Cerebellar cortex (tissue), 1 donor: ENCODE data around the gene SLC12A8.

Source experiments
- DNase-seq: peaks from one replicate; pipeline ENCODE4 v3.0.0-alpha.2; 2015; ENCODE audit warnings: low spot score

SLC12A8 gene

DNA sequence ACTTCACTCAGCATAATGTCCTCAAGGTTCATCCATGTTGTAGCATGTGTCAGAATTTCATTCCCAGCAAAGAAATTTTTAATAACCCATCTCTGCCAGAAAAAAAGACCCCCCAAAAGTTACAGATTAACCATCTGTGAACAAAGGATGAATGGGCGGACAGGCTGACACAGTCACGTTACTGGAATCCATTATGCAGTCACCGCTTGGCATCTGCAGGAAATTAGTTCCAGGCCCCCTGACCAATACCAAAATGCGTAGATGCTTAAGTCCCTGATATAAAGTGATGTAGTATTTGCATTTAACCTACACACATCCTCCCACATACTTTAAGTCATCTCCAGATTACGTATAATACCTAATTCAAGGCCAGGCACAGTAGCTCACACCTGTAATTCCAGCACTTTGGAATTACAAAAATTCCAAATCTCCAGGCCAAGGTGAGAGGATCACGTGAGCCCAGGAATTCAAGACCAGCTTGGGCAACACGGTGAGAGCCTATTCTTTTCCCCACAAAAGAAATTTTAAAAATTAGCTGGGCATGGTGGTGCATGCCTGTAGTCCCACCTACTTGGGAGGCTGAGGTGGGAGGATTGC is 1.5 kb upstream of the SLC12A8 start:
- DNase-seq: no peak

- no peak for DNase-seq
Observed at GRCh38 chr3:125213364-125213755, 812 bp upstream of the SLC12A8 start.

GRCh38 chr3:125212091-125212508 is 448 bp downstream of the SLC12A8 start:
- no peak for DNase-seq

GRCh38 chr3:125211523-125212090 is 941 bp downstream of the SLC12A8 start:
- no peak for DNase-seq

DNA sequence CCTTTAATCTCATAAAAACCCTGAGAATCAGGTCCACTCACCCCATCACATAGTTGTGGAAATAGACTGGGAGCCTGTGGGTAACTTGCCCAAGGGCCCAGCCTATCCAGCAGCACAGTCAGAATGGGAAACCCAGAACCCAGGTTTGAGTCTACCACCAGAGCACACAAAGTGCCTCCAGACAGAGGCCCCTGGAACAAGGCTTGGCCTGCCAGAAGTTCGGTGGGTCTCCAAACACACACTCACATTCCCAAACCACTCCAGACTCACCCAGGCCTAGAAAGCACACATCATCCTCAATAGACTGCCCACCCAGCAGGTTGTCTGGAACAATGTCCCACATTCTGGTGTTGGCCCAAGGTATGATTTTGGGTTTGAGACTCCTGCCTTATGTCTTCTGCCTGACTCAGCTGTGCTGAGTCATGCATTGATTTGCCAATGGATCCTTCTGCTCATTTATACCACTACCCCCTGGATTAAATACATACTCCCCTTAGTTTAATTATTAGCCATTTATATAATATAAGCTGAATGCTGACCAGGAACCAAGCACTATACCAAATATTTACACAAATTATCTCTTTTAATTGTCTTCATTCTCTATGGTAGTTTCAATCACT is 4.5 kb downstream of the SLC12A8 start:
- DNase-seq: no peak

DNA sequence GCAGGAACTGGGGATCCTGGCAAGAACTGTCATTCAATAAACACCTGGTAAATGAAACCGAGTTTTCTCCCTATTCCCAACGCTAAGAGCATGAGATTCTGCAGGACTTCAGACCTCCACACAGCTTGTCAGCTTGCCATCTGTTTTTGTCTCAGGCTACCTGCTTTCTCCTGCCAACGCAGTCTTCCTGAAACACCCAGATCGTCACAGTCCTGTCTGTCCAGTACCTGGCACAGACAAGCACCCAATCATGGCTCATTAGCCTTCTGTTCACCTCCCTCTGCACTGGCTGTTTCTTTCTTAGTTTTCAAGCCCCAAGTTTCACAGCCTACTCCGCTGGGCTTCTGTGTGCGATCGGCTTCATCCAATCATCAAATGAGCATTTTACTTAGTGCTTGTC is 5.0 kb downstream of the SLC12A8 start:
- DNase-seq: peak; percentile 77

GRCh38 chr3:125206934-125207333 is 5.6 kb downstream of the SLC12A8 start:
- no peak for DNase-seq

DNA sequence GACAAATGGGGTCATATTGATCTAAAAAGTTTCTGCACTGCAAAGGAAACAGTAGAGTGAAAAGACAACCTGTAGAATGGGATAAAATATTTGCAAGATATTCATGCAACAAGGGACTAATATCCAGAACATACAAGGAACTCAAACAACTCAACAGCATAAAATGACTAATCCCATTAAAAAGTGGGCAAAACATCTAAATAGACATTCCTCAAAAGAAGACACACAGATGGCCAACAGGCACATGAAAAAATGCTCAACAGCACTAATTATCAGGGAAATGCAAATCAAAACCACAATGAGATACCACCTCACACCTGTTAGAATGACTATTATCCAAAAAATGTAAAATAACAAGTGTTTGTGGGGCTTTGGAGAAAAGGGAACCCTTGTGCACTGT is 8.8 kb downstream of the SLC12A8 start:
- DNase-seq: no peak

DNA sequence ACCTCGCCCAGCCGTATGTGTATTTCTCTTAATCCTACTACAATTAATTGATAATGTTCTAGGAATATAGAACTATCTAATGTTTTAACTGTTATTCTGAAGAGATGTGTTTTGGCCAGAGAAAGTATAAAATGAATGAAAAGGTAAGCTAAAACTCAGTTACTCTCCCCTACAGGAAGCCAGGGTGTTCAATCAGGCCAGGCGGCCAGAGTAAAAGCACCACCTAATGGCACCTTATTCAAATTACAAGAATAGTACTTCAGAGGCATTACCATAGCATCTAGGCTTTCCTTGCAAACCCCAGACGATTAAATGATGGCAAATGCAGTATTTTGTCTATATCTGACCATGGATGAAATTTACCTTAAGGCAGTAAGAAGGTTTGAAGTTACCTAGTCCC is 10.4 kb downstream of the SLC12A8 start:
- DNase-seq: no peak

DNA sequence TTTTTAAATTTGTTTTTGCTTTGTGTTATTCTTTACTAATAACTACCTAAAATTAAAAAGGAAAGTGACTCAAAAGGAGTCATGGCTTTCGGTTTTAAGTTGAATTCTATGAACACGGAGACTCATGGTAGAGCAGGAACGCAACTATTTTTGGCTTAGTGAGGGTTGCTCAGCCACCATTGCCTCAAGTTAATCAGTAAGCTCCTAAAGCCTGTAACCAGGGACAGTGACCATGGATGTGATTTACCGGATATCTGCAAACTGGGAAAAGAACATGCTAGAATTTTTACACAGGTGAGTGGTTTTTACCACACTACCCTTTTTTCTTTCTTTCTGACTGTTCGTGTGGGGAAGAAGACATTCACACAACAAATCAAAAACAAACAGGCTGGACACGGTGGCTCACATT is 11.8 kb downstream of the SLC12A8 start:
- no peak for DNase-seq

DNA sequence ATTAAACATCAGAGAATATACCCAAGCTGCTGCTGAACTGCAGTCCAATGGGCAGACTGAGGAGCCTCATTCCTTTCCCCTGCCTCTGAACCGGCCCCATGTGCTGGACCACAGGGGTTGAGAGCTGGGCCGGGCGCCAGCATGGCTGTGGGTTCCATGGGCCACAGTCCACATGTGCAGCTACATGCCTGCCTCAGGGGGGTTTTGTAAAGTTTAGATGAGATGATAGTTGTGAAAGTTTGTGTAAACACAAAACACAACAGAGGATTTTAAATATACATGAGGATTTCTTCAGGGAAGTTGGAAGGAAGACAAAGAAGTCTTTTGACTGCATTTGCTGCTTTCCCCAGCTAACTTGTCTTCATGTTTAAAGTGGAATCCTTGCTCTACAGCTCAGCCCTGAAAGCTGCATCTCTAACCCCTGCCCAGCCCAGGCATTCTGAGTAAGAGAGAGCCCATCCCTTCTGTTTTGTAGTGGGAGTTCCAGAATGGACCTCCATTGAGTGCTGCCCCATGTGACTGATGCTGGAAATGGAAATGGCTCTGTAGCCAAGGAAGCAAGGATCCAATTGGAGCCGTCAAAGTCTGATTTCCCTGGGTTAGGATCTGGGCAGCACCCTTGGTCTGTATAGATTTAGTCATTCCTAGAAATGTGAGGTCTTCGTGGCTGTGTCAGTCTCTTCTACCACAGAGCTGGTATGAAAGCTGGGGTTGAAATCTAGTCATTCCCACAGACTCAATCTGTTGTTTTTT is 17.5 kb downstream of the SLC12A8 start:
- DNase-seq: no peak

DNA sequence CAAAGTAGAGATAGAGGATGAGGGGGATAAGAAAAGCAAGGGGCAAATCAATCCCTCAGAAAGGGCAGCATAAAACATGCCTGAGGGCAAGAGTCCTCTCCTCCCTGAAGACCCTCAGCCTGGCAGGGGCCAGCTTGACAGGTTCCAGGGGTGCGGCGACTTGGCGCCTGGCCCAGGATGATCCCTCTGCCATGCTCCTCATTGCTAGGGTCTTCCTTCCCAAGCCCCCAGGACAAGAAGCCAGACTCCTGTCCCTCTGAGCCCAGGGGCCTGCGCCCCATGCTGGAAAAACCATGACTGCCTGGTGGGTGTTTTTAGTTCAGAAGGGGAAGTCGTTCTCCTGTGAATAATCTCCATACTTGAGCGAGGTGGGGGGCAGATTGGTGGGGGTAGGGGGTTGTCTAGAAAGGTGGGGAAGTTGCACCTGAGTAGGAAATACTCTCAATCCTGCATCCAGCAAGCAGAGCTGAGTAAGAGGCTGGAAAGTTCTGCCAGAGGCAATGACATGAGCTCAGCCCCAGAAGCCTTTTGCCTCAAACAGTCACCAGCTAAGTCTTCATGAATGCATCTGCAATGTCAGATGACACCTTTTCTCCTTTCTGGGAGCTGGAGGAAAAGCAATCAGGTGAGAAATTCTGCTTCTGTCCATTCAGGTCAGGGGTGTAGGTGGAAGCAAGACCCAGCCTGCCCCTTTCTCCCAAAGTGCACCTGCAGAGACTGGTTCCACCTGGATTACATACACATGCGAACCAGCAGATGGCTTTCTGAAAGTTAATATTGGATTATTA is 18.3 kb downstream of the SLC12A8 start:
- DNase-seq: no peak

- no peak for DNase-seq
Observed at GRCh38 chr3:125192190-125193035, 20.1 kb downstream of the SLC12A8 start.

DNA sequence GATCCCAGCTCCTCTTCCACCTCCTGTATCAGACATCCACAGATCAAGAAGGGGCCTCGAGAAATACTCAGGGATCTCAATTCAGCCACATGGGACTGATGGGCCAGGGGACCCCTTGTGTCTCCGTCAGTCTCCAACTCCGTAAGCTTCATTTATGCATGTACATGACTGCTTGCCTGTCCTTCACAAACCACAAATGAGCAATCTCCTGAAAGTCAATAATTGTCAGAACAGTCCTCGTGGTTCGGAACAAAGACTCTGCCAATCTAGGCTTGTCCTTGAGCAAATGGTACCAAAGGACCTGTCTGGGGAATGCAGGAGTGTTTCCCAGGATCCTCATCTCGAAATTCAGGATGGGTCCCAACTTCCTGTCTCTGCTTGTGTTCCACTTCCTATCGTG is 20.8 kb downstream of the SLC12A8 start:
- no peak for DNase-seq

DNA sequence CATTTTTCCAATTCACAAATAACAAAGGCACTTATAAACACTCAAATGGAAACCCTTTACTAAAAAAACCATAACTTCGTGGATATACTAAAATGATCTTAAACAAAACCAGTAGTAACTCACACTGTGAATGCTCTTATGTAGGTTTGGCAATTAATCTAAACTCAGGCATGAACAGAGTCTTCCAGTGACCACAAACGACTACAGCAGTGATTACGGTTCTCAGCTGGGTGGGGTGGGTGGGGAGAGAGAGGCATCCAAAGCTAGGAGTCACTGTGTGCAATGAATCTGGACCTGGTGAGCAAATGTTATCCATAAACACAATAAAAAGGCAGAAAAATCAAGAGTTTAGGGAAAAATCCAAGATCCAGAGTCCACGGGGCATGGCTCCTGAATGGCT is 21.3 kb downstream of the SLC12A8 start:
- no peak for DNase-seq

DNA sequence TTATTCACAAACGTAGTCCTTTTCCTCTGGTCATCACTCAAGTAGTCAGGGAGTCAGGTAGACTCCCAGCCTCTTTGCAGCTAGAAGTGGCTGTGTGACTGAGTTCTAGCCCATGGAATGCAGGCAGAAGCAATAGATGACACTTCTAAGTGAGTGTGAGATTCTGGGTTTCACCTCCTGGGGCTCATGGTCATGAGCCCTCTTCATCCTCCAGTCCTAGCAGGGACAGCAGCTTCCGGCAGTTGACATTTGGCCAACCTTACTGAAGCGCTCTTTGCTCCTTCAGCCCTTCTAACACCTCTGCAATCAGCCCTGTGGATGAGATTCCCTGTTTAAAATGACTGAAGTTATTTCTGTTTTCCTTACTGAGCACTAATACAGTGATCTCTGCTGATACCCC is 21.8 kb downstream of the SLC12A8 start:
- DNase-seq: no peak

GRCh38 chr3:125189378-125190165 is 23.0 kb downstream of the SLC12A8 start:
- no peak for DNase-seq

DNA sequence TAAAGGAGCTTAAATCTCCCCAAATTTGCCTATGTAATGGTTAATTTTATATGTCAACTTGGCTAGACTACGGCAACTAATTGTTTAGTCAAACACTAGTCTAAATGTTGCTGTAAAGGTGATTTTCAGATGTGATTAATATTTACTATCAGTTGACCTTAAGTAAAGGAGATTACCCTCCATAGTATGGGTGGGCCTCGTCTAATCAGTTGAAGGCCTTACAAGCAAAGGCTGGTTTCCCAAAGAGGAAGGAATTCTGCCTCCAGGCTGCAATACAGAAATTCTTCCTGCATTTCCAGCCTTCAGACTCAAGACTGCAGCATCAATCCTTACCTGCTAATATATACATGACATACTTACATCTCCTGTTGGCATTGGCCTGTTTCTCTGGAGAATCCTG is 23.6 kb downstream of the SLC12A8 start:
- no peak for DNase-seq

DNA sequence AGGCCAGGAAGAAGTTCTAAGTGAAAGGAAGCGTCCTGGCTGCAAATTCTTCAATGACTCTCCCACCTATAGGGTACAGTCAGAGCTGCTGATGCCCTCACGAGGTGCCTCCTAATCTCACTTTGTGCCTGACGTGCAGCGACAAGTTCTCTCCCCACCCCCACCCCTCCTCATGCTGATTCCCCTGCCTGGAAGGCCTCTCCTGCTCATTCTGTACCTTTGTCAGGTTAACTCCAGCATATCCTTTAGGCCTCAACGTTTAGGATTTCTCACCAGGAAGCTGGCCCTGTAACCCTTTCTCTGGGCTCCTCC is 25.0 kb downstream of the SLC12A8 start:
- DNase-seq: no peak

GRCh38 chr3:125186800-125187598 is 25.5 kb downstream of the SLC12A8 start:
- peak; percentile 89 for DNase-seq
